GM12873 (cell line): Measurements from ENCODE around the gene EYA2.

Experiments
- CTCF ChIP-seq: IDR thresholded peaks from 2 replicates; pipeline ENCODE4 v1.5.1; 2012; ENCODE audit warnings: low read depth, mild to moderate bottlenecking, moderate library complexity, low read length, control low read depth; ENCODE audit not compliant: insufficient read depth; ENCODE audit errors: missing control alignments

The EYA2 gene

DNA sequence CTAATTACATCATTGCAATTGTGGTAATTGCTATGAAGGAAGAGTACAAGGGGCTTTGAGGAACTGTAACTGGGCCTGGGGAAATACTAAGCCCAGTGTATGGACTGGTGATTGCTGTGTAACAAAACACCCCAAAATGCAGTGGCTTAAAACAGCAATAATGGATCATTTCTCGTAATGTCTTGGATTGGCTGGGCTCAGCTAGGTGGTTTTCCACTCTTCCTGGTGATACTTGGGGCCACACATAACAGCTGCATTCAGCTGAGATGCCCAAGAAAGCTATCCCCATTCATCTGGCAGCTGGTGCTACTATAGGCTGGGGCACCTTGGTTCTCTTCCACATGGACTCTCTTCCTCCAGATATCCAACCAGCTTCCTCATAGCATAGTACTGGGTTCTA, 150.3 kb downstream of the EYA2 start:
- TF ChIP-seq CTCF, result no peak

- no peak for TF ChIP-seq CTCF
These were observed 153.4 kb downstream of the EYA2 start for GRCh38 chr20:47048054-47048453.

GRCh38 chr20:47049771-47050170, 155.1 kb downstream of the EYA2 start:
- TF ChIP-seq CTCF, result no peak

DNA sequence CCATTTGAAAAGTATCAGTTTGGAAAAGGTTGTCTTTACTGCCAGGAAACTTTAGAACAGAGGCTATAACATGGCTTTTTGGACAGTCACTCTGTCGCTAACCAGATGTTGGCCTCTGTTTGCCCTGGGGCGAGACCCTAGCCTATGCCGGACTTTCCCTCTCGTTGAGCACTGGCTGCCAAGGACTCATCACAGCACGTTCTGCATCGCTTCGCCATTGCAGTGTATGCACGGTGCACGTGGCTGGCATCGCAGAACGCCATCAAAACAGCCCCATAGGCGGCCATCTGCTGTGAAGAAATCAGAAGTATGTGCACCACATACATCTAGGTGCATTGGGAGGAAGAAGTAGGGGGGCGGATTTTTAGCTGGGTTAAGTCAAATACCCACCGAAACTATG, 156.4 kb downstream of the EYA2 start:
- TF ChIP-seq CTCF, result no peak

DNA sequence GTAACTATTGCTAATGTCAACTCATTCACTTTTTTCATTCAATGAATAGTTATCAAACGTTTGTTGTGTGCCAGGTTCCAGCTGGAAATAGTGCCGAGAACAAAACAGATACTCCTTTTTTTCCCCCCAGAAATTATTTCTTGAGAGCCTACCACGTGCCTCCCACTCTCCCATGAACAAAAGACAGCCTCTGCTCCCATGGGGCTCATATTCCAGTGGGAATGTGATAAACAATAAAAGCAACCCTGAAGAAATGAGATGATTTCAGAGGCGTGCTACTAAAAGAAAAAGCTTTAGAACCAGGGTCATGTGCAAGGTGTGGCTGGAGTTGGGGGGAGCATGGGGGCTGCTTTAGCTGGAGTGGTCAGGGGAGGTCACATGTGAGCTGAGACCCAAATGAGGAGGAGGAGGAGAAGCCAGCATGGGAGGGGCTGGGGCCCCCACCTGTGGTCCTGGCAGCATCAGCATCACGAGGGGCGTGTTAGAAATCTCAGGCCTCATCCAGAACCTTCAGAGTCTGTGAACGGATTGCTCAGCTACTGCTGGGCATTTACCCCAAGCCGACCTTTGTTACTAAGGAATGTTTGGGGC, 157.4 kb downstream of the EYA2 start:
- no peak for TF ChIP-seq CTCF

DNA sequence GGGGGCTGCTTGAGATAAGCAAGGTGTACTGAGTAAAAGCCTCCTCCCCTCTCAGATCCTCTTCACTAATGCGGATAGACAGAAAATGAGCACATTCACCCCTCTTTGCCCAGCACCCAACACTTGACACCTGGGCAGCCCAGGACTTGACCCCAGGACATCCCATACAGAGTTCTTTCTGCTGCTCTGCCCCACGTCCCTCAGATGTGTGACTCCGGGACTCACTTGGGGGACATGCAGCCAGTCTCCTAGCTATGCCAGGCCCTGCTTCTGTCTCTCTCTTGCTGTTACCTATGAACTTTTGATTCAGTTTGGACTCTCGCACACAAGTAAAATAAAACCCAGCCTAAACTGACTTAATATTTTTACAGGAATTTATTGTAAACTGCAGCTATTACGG, 159.9 kb downstream of the EYA2 start:
- TF ChIP-seq CTCF, result no peak

DNA sequence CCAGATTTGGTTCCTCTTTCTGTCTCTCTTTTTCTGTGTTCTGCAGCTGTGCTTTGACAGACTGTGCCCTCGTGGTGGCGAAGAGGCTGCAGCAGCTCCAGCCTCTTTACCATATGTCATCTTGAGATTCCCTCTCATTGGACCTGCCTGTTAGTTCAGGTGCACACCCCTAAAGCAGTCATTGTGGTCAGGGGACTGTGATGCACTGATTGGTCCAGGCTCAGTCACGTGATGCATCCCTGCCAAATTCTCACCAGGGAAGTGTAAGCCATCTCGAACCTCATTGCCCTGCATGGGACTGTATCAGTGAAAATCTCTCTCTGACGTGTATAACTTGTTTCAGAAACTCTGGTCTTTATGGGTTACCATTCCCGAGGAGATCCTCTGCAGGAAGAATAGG, 160.3 kb downstream of the EYA2 start:
- TF ChIP-seq CTCF, result no peak

- TF ChIP-seq CTCF, result no peak
These were observed 161.2 kb downstream of the EYA2 start for GRCh38 chr20:47055699-47056369.
